ENCODE data around the gene TECTA.

Gene TECTA, protein sequence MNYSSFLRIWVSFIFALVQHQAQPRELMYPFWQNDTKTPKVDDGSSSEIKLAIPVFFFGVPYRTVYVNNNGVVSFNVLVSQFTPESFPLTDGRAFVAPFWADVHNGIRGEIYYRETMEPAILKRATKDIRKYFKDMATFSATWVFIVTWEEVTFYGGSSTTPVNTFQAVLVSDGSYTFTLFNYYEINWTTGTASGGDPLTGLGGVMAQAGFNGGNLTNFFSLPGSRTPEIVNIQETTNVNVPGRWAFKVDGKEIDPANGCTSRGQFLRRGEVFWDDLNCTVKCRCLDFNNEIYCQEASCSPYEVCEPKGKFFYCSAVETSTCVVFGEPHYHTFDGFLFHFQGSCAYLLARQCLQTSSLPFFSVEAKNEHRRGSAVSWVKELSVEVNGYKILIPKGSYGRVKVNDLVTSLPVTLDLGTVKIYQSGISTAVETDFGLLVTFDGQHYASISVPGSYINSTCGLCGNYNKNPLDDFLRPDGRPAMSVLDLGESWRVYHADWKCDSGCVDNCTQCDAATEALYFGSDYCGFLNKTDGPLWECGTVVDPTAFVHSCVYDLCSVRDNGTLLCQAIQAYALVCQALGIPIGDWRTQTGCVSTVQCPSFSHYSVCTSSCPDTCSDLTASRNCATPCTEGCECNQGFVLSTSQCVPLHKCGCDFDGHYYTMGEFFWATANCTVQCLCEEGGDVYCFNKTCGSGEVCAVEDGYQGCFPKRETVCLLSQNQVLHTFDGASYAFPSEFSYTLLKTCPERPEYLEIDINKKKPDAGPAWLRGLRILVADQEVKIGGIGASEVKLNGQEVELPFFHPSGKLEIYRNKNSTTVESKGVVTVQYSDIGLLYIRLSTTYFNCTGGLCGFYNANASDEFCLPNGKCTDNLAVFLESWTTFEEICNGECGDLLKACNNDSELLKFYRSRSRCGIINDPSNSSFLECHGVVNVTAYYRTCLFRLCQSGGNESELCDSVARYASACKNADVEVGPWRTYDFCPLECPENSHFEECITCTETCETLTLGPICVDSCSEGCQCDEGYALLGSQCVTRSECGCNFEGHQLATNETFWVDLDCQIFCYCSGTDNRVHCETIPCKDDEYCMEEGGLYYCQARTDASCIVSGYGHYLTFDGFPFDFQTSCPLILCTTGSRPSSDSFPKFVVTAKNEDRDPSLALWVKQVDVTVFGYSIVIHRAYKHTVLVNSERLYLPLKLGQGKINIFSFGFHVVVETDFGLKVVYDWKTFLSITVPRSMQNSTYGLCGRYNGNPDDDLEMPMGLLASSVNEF (N-terminal part only)

GRCh38 chr11:121100943-121101342 lies at the start of gene TECTA:
TSS of gene TECTA (plus strand) at chr11:121101243. CDS start at chr11:121102666, 1,423 bp downstream.
- DNase-seq, result no peak

DNA sequence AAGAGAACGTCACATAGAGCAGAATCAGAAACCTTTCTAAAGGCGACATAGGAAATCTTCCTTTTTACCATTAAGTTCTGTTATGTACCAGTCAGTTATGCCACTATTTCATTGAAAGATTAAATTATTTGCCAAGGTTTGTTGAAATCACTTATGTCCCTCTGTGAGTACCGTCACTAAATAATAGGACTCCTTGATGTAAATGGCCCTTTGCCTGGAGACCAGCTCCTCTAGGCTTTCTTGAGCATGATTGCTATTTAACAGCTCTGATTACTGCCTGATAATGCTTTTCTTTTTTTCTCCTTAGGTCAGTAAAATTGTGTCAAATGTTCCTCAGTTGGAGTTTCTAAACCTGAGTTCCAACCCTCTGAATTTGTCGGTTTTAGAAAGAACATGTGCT lies 47.8 kb upstream of the TECTA start:
- DNase-seq, result peak; percentile 16

DNA sequence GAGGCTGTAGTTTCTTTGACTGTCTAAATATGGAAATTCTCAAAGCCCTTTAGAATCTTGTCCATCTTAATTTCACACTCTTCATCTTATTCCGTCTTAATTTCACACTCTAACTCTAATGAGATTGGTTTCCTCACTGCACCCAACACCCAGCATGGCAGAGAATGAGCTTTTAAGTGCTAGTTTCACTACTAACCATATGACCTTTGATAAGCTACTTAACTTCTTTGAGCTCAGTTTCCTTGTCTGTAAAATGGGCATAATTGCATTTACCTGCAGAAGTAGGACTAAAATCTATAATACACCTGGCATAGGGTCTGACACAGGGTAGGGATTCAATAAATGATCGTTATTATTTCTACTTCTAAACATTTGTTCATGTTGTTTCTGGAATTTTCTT lies 46.8 kb upstream of the TECTA start:
- no peak for DNase-seq

DNA sequence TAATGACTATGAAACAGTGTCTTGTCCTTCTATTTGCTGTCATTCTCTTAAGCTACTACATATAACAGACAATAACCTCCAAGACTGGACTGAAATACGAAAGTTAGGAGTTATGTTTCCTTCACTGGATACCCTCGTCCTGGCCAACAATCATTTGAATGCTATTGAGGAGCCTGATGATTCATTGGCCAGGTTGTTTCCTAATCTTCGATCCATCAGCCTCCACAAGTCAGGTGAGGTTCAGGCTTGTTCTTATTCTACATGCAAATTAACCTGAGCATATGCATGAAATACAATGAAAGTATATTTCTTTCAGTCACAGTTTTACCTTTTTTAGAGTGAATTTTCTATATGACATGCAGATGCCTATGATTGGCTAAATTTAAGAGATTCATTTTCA lies 46.0 kb upstream of the TECTA start:
- DNase-seq, result no peak

DNA sequence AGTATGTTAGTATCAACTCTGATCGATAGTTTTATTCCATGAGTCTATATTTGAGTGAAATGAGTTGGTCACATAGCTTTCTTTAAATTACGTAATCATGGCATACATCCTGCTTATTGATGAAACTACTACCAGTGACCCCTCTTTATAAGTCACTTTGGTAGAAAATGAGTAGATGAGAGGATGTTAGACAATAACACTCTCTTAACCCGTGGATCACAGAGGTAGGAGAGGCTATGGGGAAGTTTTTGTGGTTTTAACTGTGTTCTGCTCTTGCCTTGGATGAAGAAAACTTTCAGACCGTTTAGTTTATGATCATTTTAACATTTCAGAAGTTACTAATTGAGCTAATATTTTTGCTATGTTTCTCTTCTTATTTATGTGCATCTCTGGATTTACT lies 43.1 kb upstream of the TECTA start:
- DNase-seq, result no peak

DNA sequence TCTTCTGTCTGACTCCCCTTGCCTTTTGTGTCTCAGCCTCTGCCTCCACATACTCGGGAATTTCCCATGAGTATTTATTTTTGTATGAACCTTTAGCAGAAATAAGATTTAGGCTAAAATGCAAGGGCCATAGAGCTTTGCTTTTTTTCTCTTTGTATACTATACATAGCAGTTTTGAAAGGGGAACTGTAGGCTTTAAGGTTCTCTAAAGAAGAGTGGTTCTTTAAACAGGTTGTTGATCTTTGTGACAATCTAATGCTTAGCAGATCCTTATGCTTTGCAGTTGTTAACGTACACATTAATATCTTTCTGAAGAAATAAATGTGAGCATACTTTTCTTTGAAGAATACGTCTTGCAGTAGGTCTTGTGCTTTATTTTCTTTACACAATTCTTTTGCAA lies 42.1 kb upstream of the TECTA start:
- DNase-seq, result no peak

DNA sequence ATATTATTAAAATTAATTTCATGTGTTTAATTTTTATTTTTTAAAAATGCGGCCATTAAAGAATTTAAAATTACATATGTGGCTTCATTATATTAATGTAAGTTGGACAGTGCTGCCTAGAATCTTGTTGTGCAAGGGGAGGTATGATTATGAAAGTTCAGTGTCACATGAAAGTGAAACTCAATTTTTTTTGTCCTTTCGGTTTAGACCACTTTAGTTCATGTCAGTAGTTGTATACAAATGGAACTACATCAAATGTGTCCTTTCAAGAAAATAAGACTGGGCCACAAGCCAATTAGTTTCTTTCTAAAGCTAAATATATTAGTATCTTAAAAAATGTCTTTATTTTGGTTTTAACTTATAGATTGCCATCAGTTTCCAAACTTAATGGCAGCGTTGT lies 41.4 kb upstream of the TECTA start:
- DNase-seq, result no peak

- DNase-seq, result no peak
Measured at GRCh38 chr11:121063728-121064127, 37.3 kb upstream of the TECTA start.

GRCh38 chr11:121066623-121067022 lies 34.4 kb upstream of the TECTA start:
- DNase-seq, result no peak

DNA sequence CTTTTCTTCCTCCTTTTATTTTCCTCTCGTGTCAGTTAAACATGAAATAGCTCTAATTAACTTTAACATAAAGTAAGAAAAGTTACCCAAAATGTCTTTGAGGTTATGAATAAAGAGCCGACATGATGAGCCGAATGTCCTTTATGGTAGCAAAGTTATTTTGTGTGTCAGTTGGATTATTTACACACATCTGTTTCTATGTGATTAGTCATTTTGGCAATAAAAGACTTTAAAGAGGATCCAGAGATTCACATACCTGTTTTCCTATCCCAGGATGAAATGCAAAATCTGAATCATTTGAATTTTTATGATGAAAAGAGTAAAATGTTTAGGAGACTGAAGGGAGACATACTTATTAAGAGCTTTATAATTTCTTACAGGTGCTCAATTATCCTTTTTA lies 34.0 kb upstream of the TECTA start:
- no peak for DNase-seq

- DNase-seq, result peak; percentile 68
Measured at GRCh38 chr11:121067453-121067852, 33.6 kb upstream of the TECTA start.

GRCh38 chr11:121067962-121068647 lies 32.9 kb upstream of the TECTA start:
- DNase-seq, result no peak

DNA sequence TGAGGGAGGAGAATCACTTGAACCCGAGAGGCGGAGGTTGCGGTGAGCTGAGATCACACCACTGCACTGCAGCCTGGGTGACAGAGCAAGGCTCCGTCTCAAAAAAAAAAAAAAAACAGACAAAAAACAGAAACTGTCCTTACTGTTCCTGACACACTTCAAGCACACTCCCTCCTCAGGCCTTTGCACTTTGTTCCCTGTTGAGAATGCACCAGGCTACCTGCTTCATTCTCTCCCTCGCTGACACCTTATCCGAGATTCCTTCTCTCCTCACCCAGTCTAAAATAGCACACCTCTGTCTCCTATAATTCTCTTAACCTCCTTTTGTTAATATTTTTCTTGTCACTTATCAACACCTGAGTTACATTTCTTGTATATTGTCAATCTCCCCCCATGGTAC lies 32.3 kb upstream of the TECTA start:
- no peak for DNase-seq

DNA sequence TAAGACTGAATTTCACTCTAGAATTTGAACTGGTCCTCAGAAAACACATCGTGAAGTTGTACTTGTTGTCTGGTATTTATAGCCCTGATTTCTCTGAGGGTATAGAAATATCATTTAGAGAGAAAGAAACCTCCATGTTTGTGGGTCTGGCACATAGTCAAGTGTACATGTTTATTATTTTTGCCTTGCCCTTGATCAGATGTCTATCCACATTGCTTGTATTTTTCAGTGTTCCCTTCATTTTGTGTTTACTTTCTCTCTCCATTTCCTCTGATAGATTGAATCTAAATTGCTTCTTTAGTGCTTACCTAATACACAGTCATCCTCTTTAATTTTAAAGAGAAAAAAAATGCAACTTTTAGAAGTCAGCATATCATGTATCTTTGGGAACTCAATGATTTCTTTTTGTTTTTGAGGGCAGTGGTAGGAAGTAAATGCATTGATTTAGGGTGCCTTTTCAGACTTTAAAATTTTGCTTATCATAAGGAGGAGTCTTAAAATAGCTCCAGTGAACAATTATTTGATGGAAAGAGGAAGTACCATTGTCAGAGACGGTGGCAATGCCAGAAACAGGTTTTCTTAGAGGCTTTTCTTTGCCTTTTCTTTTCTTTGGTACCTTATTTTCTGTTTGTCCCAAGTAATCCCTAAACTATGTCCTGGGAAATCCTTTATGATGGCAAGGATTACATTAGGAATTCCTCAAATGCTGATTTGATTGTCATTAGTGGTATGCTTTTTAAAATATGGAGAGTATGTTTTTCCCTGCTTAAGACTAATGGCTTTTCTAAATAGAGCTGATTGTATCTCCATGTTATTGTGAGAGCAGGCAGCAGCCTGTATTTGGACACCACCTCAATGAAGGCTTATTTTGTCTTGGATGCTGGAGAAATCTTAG lies 29.8 kb upstream of the TECTA start:
- no peak for DNase-seq

GRCh38 chr11:121071846-121072450 lies 29.1 kb upstream of the TECTA start:
- DNase-seq, result no peak

- no peak for DNase-seq
Measured at GRCh38 chr11:121081321-121081720, 19.7 kb upstream of the TECTA start.

DNA sequence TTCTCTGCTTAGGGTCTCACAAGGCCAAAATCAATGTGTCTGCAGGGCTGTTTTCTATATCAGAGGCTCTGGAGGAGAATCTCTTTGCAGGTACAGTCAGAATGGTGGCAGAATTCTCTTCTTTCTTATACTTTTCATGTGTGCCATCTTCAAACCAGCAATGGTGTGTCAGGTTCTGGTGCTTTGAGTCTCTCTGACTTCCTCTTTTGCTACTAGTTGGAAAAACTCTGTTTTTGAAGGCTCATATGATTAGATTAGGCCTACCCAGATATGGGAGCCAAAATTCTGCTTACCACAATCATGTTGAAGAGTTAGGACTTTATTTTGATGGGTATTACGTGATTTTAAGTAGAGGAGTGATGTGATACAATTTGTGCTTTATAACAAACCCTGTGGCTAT lies 18.8 kb upstream of the TECTA start:
- no peak for DNase-seq

GRCh38 chr11:121082670-121083069 lies 18.4 kb upstream of the TECTA start:
- no peak for DNase-seq

GRCh38 chr11:121086866-121087265 lies 14.2 kb upstream of the TECTA start:
- no peak for DNase-seq

- DNase-seq, result no peak
Measured at GRCh38 chr11:121089566-121089965, 11.5 kb upstream of the TECTA start.

GRCh38 chr11:121090145-121090721 lies 10.8 kb upstream of the TECTA start:
- DNase-seq, result no peak
